A549 (cell line): ENCODE measurements around the gene TTC13. TPM values are rescaled to one million over a fixed set of nuclear protein-coding genes. Genes with fewer than 3 reads are reported as not detected.

Source experiments
- ATAC-seq, 2 experiments: fragments of 200-7000 bp in 1 of 2; fragments of >200 bp in 1 of 2; cut with Nextera tagmentation in 1 of 2; cut with Tn5 transposase in 1 of 2; 3 replicates each; pipeline versions ENCODE4 v1.8.0 to v1.9.1; 2018 to 2020; ENCODE audit warnings: mild to moderate bottlenecking in 1 of 2, moderate library complexity in 1 of 2
- CTCF ChIA-PET: fragments of 300-600 bp; sonication (Branson Sonifier 250); formaldehyde crosslinking; extraction: SDS; loops from one replicate; lab custom pipeline; 2021; ENCODE audit warnings: antibody characterized with exemption, inconsistent platforms; lab: Yijun Ruan, JAX
- POLR2A ChIA-PET: fragments of 350-600 bp; formaldehyde crosslinking; extraction: SDS; loops from one replicate; lab custom pipeline; 2021; ENCODE audit warnings: antibody characterized with exemption, inconsistent platforms; lab: Yijun Ruan, JAX
- DNase-seq, 2 experiments: peaks; one replicate each; pipeline versions ENCODE4 v3.0.0 to v3.0.0-alpha.2; 2011 to 2016; ENCODE audit warnings: low read depth in 1 of 2, low spot score in 1 of 2
- FAIRE-seq: peaks from 2 replicates; lab custom pipeline; 2011; peaks lifted over from hg19 to GRCh38; lab: Jason Lieb, UNC
- H3K27ac ChIP-seq, 2 experiments: fragments of >200 bp; sonication (Bioruptor Twin); formaldehyde crosslinking; 3 replicates each; pipeline ENCODE4 v1.5.1; 2016 to 2017
- H3K4me1 ChIP-seq: fragments of >200 bp; sonication (Bioruptor Twin); formaldehyde crosslinking; 3 replicates; pipeline ENCODE4 v1.6.1; 2016
- H3K4me2 ChIP-seq: fragments of >200 bp; sonication (Bioruptor Twin); formaldehyde crosslinking; 3 replicates; pipeline ENCODE4 v1.6.1; 2016
- H3K4me3 ChIP-seq: fragments of >200 bp; sonication (Bioruptor Twin); formaldehyde crosslinking; 3 replicates; pipeline ENCODE4 v1.5.1; 2016
- H3K9me3 ChIP-seq: fragments of >200 bp; sonication (Bioruptor Twin); formaldehyde crosslinking; 3 replicates; pipeline ENCODE4 v1.6.1; 2016
- CBX2 ChIP-seq: fragments of 200-600 bp; sonication (generic); IDR thresholded peaks from 2 replicates; pipeline ENCODE4 v1.6.1; 2016; ENCODE audit warnings: low read depth, mild to moderate bottlenecking, borderline replicate concordance
- CHD2 ChIP-seq: fragments of 150-350 bp; IDR thresholded peaks from 2 replicates; pipeline ENCODE4 v1.6.1; 2014; ENCODE audit warnings: low read length; ENCODE audit not compliant: partially characterized antibody
- ESRRA ChIP-seq: fragments of 150-350 bp; IDR thresholded peaks from 2 replicates; pipeline ENCODE4 v1.6.1; 2014; ENCODE audit warnings: mild to moderate bottlenecking, low read length, borderline replicate concordance
- HDAC2 ChIP-seq: fragments of 200-600 bp; sonication (generic); IDR thresholded peaks from 2 replicates; pipeline ENCODE4 v1.6.1; 2016
- HOXB13 ChIP-seq: fragments of 250-450 bp; sonication (Bioruptor Pico); IDR thresholded peaks from 2 replicates; pipeline ENCODE4 v1.5.0; 2020; ENCODE audit warnings: low read depth, mild to moderate bottlenecking, moderate library complexity
- JUN ChIP-seq, 2 experiments: fragments of >200 bp; sonication (Bioruptor Twin); formaldehyde crosslinking; IDR thresholded peaks; 2 replicates in 1 of 2; 3 replicates in 1 of 2; pipeline ENCODE4 v1.6.1; 2016 to 2017
- JUNB ChIP-seq: fragments of >200 bp; sonication (Bioruptor Twin); formaldehyde crosslinking; IDR thresholded peaks from 2 replicates; pipeline ENCODE4 v1.6.1; 2016
- MAFK ChIP-seq: fragments of 450-650 bp; IDR thresholded peaks from 2 replicates; pipeline ENCODE4 v1.6.1; 2014; ENCODE audit not compliant: partially characterized antibody
- POLR2A ChIP-seq: IDR thresholded peaks from 2 replicates; pipeline ENCODE4 v1.6.1; 2012; ENCODE audit warnings: mild to moderate bottlenecking, low read length
- POLR2AphosphoS2 ChIP-seq: conservative IDR thresholded peaks from 2 replicates; pipeline ENCODE4 v1.6.1; 2012; ENCODE audit warnings: low read length, improper control_type of control experiment, inconsistent platforms
- RCOR1 ChIP-seq: fragments of 150-350 bp; IDR thresholded peaks from 2 replicates; pipeline ENCODE4 v1.6.1; 2014; ENCODE audit warnings: antibody characterized with exemption, low read length, low read depth
- SMC3 ChIP-seq: fragments of >200 bp; sonication (Bioruptor Twin); formaldehyde crosslinking; IDR thresholded peaks from 3 replicates; pipeline ENCODE4 v1.6.1; 2018; ENCODE audit warnings: inconsistent platforms
- TP53 ChIP-seq: fragments of 250-450 bp; sonication (Bioruptor Pico); IDR thresholded peaks from 2 replicates; pipeline ENCODE4 v1.5.0; 2021; ENCODE audit warnings: mild to moderate bottlenecking, moderate library complexity
- ZFP36 ChIP-seq: fragments of 450-650 bp; IDR thresholded peaks from 2 replicates; pipeline ENCODE4 v1.6.1; 2014; ENCODE audit warnings: borderline replicate concordance; ENCODE audit not compliant: partially characterized antibody
- ZNF302 ChIP-seq: fragments of 250-450 bp; sonication (Bioruptor Pico); IDR thresholded peaks from 2 replicates; pipeline ENCODE4 v1.9.0; 2021; ENCODE audit warnings: inconsistent platforms, mild to moderate bottlenecking, moderate library complexity
- ZSCAN20 ChIP-seq: fragments of 250-450 bp; sonication (Bioruptor Pico); IDR thresholded peaks from 2 replicates; pipeline ENCODE4 v1.8.0; 2022; ENCODE audit warnings: mild to moderate bottlenecking, moderate library complexity
- WGBS: methylation state at CpG from one replicate; pipeline ENCODE4 v1.1.6; 2017; ENCODE audit errors: missing lambda C conversion rate; 5-methylcytosine and 5-hydroxymethylcytosine counted together
- polyA plus RNA-seq, 4 experiments: library from polyadenylated mRNA; depleted of rRNA in 3 of 4; stranded (reverse); fragments of >200 nt; fragmentation: RNase III in 1 of 4; extraction: RNeasy Plus Mini Kit Qiagen cat#74134 plus additional on column Dnase treatment in 1 of 4; gene quantifications; 2 replicates in 3 of 4; 3 replicates in 1 of 4; pipeline ENCODE4 v1.2.3, GENCODE V29; 2011 to 2017
- TF ChIP-seq, protein P1 (sequence below): fragments of 250-450 bp; sonication (Bioruptor Pico); IDR thresholded peaks from 2 replicates; pipeline ENCODE4 v1.5.0; 2021; ENCODE audit warnings: mild to moderate bottlenecking, moderate library complexity, borderline replicate concordance
- TF ChIP-seq, protein P2 (sequence below): fragments of >200 bp; sonication (Bioruptor Twin); formaldehyde crosslinking; IDR thresholded peaks from 3 replicates; pipeline ENCODE4 v1.6.1; 2016
- TF ChIP-seq, protein P3 (sequence below): IDR thresholded peaks from 2 replicates; pipeline ENCODE4 v1.6.1; 2012
- TF ChIP-seq, protein P4 (sequence below): fragments of 450-650 bp; IDR thresholded peaks from 2 replicates; pipeline ENCODE4 v1.6.1; 2014; ENCODE audit warnings: antibody characterized with exemption
- TF ChIP-seq, protein P5 (sequence below): IDR thresholded peaks from 2 replicates; pipeline ENCODE4 v1.6.1; 2012
- TF ChIP-seq, protein P6 (sequence below): fragments of 250-450 bp; sonication (Bioruptor Pico); IDR thresholded peaks from 2 replicates; pipeline ENCODE4 v1.5.0; 2020; ENCODE audit warnings: low read depth, mild to moderate bottlenecking, moderate library complexity

TTC13 gene
- polyA plus RNA-seq, 2 of the 4 experiments (the other 2 are of a cell fraction) = 12.5 to 22.7 TPM

DNA sequence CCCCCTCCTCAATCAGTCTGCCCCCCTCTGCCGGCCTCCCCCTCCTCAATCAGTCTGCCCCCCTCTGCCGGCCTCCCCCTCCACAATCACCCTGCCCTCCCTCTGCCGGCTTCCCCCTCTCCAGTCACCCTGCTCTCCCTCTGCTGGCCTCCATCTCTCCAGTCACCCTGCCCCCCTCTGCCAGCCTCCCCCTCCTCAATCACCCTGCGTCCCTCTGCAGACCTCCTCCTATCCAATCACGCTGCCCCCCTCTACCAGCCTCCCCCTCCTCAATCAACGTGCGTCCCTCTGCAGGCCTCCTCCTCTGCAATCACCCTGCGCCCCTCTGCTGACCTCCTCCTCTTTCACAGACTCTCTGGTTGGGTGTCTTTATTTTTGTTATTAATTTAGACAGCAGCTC is 98.9 kb downstream of the TTC13 start (continued):
- TF ChIP-seq, protein P1, sequence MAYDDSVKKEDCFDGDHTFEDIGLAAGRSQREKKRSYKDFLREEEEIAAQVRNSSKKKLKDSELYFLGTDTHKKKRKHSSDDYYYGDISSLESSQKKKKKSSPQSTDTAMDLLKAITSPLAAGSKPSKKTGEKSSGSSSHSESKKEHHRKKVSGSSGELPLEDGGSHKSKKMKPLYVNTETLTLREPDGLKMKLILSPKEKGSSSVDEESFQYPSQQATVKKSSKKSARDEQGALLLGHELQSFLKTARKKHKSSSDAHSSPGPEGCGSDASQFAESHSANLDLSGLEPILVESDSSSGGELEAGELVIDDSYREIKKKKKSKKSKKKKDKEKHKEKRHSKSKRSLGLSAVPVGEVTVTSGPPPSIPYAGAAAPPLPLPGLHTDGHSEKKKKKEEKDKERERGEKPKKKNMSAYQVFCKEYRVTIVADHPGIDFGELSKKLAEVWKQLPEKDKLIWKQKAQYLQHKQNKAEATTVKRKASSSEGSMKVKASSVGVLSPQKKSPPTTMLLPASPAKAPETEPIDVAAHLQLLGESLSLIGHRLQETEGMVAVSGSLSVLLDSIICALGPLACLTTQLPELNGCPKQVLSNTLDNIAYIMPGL (CRISPR knock-in tag) = no peak
- no peak for TF ChIP-seq CHD2
- no peak for TF ChIP-seq ZSCAN20
- TF ChIP-seq ZFP36 = no peak
- TF ChIP-seq ZNF302 = no peak
- no peak for TF ChIP-seq HOXB13 (CRISPR knock-in tag)
- TF ChIP-seq JUNB = no peak

DNA sequence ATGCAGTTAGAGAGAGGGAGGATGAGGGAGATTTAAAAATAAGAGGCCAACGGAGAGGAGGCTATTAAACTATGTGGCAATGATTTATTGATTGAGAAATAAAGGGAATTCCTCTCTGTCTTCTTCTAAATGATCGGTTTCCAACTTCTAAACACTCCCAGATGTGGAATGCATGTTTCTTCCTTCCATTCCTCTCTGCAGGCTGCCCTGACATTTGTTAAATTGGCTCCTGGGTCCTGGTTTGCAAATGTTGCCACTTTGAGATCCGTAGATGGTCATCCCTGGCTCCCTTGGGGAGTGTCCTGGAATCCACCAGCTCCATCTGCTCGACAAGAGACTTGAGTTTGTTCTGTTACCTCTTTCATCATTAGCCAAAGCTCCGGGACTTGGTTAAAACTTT is 100.1 kb downstream of the TTC13 start:
- ATAC-seq = no peak
- WGBS = 36% methylated on average over 5 of the region's 5 CpGs
- no peak for TF ChIP-seq HDAC2
- TF ChIP-seq, protein P1 (CRISPR knock-in tag) = no peak
- TF ChIP-seq, protein P2, sequence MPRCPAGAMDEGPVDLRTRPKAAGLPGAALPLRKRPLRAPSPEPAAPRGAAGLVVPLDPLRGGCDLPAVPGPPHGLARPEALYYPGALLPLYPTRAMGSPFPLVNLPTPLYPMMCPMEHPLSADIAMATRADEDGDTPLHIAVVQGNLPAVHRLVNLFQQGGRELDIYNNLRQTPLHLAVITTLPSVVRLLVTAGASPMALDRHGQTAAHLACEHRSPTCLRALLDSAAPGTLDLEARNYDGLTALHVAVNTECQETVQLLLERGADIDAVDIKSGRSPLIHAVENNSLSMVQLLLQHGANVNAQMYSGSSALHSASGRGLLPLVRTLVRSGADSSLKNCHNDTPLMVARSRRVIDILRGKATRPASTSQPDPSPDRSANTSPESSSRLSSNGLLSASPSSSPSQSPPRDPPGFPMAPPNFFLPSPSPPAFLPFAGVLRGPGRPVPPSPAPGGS = no peak
- no peak for TF ChIP-seq ZFP36
- no peak for TF ChIP-seq RCOR1
- no peak for TF ChIP-seq POLR2AphosphoS2
- TF ChIP-seq CBX2 = no peak
- no peak for TF ChIP-seq ZNF302
- TF ChIP-seq MAFK = no peak
- TF ChIP-seq, protein P3, sequence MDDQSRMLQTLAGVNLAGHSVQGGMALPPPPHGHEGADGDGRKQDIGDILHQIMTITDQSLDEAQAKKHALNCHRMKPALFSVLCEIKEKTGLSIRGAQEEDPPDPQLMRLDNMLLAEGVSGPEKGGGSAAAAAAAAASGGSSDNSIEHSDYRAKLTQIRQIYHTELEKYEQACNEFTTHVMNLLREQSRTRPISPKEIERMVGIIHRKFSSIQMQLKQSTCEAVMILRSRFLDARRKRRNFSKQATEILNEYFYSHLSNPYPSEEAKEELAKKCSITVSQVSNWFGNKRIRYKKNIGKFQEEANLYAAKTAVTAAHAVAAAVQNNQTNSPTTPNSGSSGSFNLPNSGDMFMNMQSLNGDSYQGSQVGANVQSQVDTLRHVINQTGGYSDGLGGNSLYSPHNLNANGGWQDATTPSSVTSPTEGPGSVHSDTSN = no peak
- TF ChIP-seq, protein P4, sequence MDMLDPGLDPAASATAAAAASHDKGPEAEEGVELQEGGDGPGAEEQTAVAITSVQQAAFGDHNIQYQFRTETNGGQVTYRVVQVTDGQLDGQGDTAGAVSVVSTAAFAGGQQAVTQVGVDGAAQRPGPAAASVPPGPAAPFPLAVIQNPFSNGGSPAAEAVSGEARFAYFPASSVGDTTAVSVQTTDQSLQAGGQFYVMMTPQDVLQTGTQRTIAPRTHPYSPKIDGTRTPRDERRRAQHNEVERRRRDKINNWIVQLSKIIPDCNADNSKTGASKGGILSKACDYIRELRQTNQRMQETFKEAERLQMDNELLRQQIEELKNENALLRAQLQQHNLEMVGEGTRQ = no peak
- TF ChIP-seq, protein P5, sequence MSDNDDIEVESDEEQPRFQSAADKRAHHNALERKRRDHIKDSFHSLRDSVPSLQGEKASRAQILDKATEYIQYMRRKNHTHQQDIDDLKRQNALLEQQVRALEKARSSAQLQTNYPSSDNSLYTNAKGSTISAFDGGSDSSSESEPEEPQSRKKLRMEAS = no peak
- no peak for TF ChIP-seq TP53 (CRISPR knock-in tag)
- TF ChIP-seq JUN (IDR thresholded peaks at IDR 0.05) = no peak
- TF ChIP-seq SMC3 = no peak
- TF ChIP-seq, protein P6, sequence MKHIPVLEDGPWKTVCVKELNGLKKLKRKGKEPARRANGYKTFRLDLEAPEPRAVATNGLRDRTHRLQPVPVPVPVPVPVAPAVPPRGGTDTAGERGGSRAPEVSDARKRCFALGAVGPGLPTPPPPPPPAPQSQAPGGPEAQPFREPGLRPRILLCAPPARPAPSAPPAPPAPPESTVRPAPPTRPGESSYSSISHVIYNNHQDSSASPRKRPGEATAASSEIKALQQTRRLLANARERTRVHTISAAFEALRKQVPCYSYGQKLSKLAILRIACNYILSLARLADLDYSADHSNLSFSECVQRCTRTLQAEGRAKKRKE = no peak
- TF ChIP-seq POLR2A = no peak
- no peak for TF ChIP-seq ESRRA
- H3K27ac ChIP-seq = no peak overlapping the region
- no peak for DNase-seq
- FAIRE-seq = no peak
- ChIA-PET POLR2A (no interaction called here), CTCF (no interaction called here)
- no peaks in the 10 kb centered on the region for H3K4me1 ChIP-seq
- no peaks in the 10 kb centered on the region; the same call in 2 of the 3 replicates for H3K9me3 ChIP-seq
- no peak overlapping the region for H3K4me3 ChIP-seq
- no peak overlapping the region for H3K4me2 ChIP-seq
